NCI-H1092 treated with DMSO at 0.1 percent for 48 hours (cell line): ENCODE measurements around the gene COBLL1.
"Not testable (repeated sequence)": the region's sequence is repeated elsewhere in the genome, so short reads cannot be mapped to it uniquely, and the experiment has no call there.

Experiments used
- DNase-seq: peaks from one replicate; lab custom pipeline; 2025; lab: John Stamatoyannopoulos, UW

The COBLL1 gene

GRCh38 chr2:164786787-164787186 lies 54.8 kb downstream of the COBLL1 start:
- no peak for DNase-seq

DNA sequence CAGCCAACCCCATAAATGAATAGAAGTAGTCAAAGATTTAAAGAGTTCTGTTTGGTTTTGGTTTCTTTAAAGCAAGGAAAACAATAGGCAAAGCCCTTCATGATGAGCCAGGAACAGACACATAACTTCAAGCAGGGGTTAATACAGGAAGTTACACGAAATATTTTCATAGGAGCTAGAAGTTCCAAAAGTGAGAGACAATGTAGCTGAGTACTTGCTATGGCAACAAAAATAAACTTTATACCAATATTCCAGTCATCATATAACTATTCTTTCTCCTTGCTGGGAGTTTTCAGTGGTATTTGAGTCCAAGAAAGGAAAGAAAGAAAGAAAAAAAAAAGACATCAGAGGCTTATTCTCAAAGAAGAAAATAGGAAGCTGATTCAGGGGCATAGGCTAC lies 56.2 kb downstream of the COBLL1 start:
- no peak for DNase-seq

DNA sequence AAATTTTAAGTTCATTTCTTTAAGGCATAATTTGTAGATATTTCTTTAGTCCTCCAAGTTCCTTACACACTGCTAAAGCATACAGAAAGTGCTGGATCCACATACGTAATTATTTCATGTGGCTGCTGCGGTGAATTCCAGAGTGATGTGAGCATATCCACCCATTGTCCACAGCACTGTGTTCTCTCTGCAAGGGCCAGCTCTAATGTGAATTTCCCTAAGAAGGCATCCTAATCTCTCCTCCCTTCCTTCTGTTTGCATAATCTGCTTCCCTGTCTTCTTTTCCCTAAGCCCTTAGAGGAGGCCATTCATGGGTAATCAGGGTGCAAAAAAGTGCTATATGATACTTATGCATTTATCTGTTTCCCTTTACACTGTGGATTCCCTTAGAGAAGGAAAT lies 57.2 kb downstream of the COBLL1 start:
- no peak for DNase-seq

DNA sequence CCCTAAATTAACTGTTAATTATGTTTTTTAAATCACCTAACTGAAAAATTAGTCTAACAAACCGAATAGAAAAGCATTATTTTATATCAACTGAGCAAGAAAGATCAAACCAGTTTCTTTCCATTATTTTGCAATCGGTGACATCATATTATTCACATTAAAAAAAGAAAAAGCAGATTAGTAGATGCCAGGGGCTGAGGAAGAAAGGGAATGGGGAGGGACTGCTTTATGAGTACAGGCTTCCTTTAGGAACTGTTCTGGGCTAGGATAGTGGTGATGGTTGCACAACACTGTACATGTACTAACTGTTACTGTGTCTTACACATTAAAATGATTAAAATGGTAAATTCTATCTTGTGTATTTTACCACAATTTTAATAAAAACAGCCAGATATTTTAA lies 59.3 kb downstream of the COBLL1 start:
- DNase-seq = no peak

DNA sequence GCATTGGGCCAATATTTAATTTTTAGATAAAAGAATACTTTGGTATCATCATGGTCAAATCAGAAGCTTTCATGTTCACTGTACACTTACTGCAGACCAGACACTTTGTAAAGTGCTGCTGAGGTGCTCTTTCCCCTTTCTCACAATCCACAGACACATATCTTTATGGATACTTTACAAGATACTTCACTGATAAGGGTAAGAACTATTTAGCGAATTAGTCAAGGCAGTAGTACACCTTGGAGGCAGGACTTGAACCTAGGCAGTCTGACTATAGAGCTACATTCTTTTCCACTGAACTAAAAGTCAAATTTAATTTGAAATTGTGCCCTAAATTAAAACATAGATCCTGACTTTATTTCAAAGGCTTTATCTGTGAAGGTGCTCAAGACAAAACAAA lies 60.2 kb downstream of the COBLL1 start:
- no peak for DNase-seq

DNA sequence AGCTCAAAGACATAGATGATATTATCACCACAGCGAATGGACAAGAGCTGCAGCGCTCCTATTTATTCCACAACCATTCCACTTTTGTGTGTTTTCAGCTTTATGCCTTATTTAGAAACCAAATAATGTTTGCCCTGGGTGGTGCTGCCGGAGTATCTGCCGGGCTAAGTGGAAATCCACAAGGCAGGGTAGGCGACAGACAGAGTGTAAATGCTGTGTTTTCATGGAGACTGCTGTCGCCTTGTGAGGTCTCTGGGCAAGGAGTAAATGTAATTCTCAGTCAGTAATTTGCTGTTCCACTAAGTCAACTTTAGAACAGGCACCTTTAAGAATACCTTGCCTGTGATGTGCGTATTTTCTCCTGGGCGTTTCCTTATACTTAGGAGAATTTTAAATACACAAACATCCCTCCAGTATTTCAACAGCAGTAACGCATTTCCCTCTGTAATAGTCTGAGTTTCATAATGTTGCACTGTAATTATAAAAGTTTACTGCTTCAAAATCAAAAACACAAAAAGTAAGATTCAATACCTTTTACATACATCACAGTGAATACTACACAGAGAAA lies 60.9 kb downstream of the COBLL1 start:
- no peak for DNase-seq

- no peak for DNase-seq
Observed at GRCh38 chr2:164779383-164780057, 62.1 kb downstream of the COBLL1 start.

GRCh38 chr2:164778723-164779122 lies 62.9 kb downstream of the COBLL1 start:
- no peak for DNase-seq

DNA sequence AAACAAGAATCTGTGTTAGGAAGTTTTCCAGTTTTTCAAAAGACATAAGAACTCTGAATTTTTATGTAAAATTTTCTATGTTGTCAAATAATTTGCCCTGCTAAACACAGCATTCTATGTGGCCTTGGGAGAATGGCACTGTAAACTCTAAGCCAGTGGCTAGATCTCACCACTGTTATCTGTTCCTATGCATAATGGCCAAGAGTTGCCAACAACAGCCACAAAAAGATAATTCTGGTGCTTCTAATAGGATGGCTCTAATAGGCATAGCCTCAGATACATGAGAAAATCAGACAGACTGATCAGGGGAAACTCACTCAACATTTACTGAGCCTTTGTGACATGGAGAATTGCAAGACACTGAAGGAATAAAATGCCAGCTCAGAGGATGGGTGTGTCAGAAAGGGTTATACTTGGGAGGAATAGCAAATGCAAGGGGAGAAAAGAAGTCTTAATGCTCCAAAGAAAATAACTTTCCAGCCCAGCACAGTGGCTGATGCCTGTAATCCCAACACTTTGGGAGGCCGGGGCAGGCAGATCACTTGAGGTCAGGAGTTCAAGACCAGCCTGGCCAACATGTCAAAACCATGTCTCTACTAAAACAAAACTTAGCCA lies 63.7 kb downstream of the COBLL1 start:
- no peak for DNase-seq

DNA sequence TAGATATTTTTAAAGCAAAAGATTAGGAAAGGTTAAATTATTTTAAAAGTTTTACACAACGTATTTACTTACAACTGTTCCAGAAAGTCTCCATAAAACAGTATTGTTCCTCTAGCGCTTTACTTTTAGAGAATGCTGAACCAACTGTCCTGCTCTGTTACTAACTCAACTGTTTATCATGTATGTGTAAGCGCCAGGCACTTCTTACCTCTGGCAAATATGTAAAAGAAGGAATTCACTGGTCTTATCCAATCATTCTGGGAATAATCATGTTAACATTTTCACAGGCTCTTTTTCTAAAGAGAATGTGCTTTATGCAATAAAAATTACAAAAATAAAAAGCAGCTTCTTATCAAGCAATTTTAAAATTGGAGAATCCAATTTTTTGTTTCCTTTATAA lies 68.0 kb downstream of the COBLL1 start:
- no peak for DNase-seq

DNA sequence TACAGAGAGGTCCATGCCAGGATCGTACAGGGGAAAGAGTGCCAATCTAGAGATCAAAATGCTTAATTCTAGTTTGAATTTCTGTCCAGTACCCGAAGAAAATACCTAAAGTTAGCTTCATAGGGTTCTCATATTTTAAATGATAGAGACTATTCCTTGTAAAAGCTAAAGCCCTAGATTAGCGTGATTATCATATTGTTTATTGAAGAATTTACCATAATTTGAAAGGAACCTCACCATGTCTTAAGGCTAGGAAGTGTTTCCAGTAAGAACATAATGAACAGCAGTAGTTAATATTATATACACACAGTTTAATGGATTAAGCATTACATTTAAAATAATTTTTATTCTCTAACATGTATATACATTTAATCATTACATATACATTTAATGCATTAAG lies 68.5 kb downstream of the COBLL1 start:
- peak; percentile 12 for DNase-seq

GRCh38 chr2:164771897-164772296 lies 69.7 kb downstream of the COBLL1 start:
- peak; percentile 6 for DNase-seq

GRCh38 chr2:164770421-164770916 lies 71.2 kb downstream of the COBLL1 start:
- DNase-seq = no peak

- DNase-seq = no peak
Observed at GRCh38 chr2:164766954-164767320, 74.7 kb downstream of the COBLL1 start.

GRCh38 chr2:164766216-164766953 lies 75.2 kb downstream of the COBLL1 start:
- DNase-seq = no peak

DNA sequence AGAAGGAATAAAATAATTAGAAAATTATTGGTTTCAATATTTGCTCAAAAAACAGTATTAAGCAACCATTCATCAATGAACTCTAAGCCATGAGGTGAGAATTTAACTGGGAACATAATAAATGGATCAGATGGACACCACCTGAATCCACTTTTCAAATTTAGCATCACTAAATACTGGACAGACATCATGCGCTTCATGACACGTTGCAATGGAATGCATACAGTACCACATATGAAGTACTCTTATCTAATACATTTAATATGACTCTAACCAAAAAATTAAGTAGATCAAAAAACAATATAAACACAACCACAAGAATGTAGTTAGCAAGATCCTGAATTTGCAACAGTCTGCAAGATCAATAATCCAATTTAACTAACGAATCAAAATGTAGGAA lies 76.6 kb downstream of the COBLL1 start:
- no peak for DNase-seq

DNA sequence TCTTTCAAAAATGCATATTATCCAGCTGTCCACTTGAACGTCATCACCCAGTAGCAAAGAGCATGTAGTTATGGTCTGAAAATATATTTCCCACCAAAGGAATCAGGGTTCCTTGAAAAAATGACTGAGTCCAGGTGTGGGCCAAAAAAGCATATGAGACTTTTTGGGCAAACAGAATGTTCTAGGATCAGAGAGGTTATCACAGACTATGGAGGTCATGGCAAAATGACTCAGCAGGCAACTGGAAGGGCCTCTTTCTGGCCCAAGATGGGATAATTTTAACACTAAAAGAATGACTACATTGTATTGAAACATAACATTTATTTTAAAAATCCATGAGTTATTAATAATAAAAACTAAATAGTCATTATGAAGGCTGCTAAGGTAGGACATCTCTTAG lies 77.1 kb downstream of the COBLL1 start:
- DNase-seq = no peak

- no peak for DNase-seq
Observed at GRCh38 chr2:164763431-164763830, 78.2 kb downstream of the COBLL1 start.

DNA sequence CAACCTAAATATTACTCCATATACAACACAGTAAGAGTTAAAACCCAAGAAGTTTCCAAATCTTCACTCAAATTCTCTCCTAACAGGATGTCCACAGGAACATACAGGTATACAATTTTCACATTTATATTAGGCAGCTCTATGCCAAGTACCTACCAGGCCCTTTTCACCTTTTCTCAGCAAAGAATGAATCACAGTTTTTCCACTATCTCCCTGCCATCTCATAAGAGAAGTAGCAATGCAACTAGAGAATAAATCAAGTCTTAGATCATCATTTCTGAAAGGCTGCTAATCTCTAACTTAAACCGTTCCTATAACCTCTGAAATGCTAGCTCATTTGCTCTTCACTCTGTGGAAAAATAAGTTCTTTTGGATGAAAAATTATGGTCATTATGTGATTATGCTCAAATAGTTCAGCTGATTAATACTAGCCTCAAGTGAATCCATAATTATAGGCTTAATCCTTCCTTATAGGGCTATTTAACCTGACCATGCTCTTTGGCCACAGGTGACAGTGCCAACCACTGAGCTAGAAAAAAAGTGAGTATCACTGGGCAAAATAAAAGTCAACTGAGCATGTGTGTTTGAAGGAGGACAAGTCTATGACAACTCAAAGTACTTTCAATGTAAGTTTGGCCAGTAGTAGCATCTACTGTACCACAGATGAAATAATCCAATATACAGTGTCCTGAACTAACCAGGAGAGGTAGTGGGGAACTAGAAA lies 79.7 kb downstream of the COBLL1 start:
- DNase-seq = no peak

GRCh38 chr2:164761201-164761600 lies 80.4 kb downstream of the COBLL1 start:
- DNase-seq = not testable (repeated sequence)

- no peak for DNase-seq
Observed at GRCh38 chr2:164760179-164760578, 81.4 kb downstream of the COBLL1 start.
